Thymus (tissue), 11 donors: ENCODE results near the gene MYLK2. TPM values are rescaled to one million over a fixed set of nuclear protein-coding genes. Genes with fewer than 3 reads are reported as not detected.

Experiments used
- DNase-seq, 9 donors: peaks; one replicate each; pipeline ENCODE4 v3.0.0-alpha.2; 2013; ENCODE audit warnings: low spot score in 9 of 9, low read depth in 6 of 9, missing footprints in 1 of 9
- H3K27ac ChIP-seq, 2 donors: one replicate each; pipeline ENCODE4 v1.5.1; 2013; ENCODE audit warnings: control low read depth in 1 of 2, low read depth in 1 of 2, low read length in 1 of 2, mild to moderate bottlenecking in 1 of 2, moderate library complexity in 1 of 2
- H3K27me3 ChIP-seq, 2 donors: one replicate each; pipeline ENCODE4 v1.5.1; 2013; ENCODE audit warnings: low read length in 1 of 2; ENCODE audit not compliant: control insufficient read depth in 2 of 2, insufficient read depth in 1 of 2
- H3K36me3 ChIP-seq, 2 donors: one replicate each; pipeline ENCODE4 v1.5.1; 2013; ENCODE audit warnings: low read length in 1 of 2, mild to moderate bottlenecking in 1 of 2, moderate library complexity in 1 of 2; ENCODE audit not compliant: control insufficient read depth in 2 of 2, insufficient read depth in 2 of 2
- H3K4me1 ChIP-seq, 2 donors: one replicate each; pipeline ENCODE4 v1.5.1; 2013; ENCODE audit warnings: low read length in 2 of 2; ENCODE audit not compliant: control insufficient read depth in 2 of 2, insufficient read depth in 2 of 2
- H3K4me3 ChIP-seq, 2 donors: one replicate each; pipeline ENCODE4 v1.5.1; 2013; ENCODE audit warnings: low read length in 2 of 2, control low read depth in 1 of 2, mild to moderate bottlenecking in 1 of 2
- H3K9me3 ChIP-seq, 2 donors: one replicate each; pipeline ENCODE4 v1.5.1; 2013; ENCODE audit warnings: low read length in 1 of 2, mild to moderate bottlenecking in 1 of 2; ENCODE audit not compliant: control insufficient read depth in 2 of 2, insufficient read depth in 1 of 2
- WGBS: extraction: QIAGEN DNeasy Blood & Tissue Kit; methylation state at CpG from one replicate; pipeline ENCODE4 v1.1.7; 2013; 5-methylcytosine and 5-hydroxymethylcytosine counted together
- polyA plus RNA-seq: library from polyadenylated mRNA; stranded (reverse); fragments of 200-250 nt; gene quantifications from one replicate; pipeline ENCODE4 v1.2.3, GENCODE V29; 2013
- total RNA-seq: library from RNA; stranded (reverse); fragments of 120-200 nt; gene quantifications from one replicate; pipeline ENCODE4 v1.2.4, GENCODE V29; 2013
- donor health status: healthy.

Gene MYLK2
- total and polyA plus RNA-seq, 2 donors = 0.66 to 1.4 TPM

GRCh38 chr20:31862506-31862905 lies 43.4 kb downstream of the MYLK2 start:
- no peak overlapping the region for H3K27ac ChIP-seq
- H3K27me3 ChIP-seq = peaks cover 2 to 42% of the 10 kb centered on the region in 2 donors
- no peak for DNase-seq
- 96% methylated on average over 8 of the region's 8 CpGs for WGBS
- no peak overlapping the region for H3K4me3 ChIP-seq
- no peaks in the 10 kb centered on the region for H3K9me3 ChIP-seq
- H3K4me1 ChIP-seq = peaks cover 6 to 10% of the 10 kb centered on the region in 2 donors
- no peaks in the 10 kb centered on the region for H3K36me3 ChIP-seq

GRCh38 chr20:31863296-31864085 lies 44.3 kb downstream of the MYLK2 start:
- no peaks in the 10 kb centered on the region for H3K36me3 ChIP-seq
- peaks cover 5 to 43% of the 10 kb centered on the region in 2 donors for H3K27me3 ChIP-seq
- WGBS = 77% methylated on average over 9 of the region's 9 CpGs
- no peak overlapping the region for H3K27ac ChIP-seq
- H3K4me3 ChIP-seq = no peak overlapping the region
- peaks cover 6 to 10% of the 10 kb centered on the region in 2 donors for H3K4me1 ChIP-seq
- DNase-seq = no peak
- H3K9me3 ChIP-seq = no peaks in the 10 kb centered on the region

GRCh38 chr20:31864521-31865400 lies 45.6 kb downstream of the MYLK2 start:
- Histone ChIP-seq H3K27me3 (peaks cover 13 to 45% of the 10 kb centered on the region in 2 donors), H3K4me1 (peaks cover 6 to 12% of the 10 kb centered on the region in 2 donors), H3K27ac (no peak overlapping the region), H3K36me3 (no peaks in the 10 kb centered on the region), H3K4me3 (no peak overlapping the region), H3K9me3 (no peaks in the 10 kb centered on the region)
- DNase-seq = no peak
- WGBS = 88% methylated on average over 12 of the region's 12 CpGs

- Histone ChIP-seq H3K27ac (no peak overlapping the region), H3K36me3 (no peaks in the 10 kb centered on the region), H3K4me1 (peaks cover under 1 to 4% of the 10 kb centered on the region in 2 donors), H3K4me3 (no peak overlapping the region), H3K9me3 (no peaks in the 10 kb centered on the region), H3K27me3 (peaks cover 22 to 44% of the 10 kb centered on the region in 2 donors)
- no peak for DNase-seq
- WGBS = 93% methylated on average over 3 of the region's 3 CpGs
These were observed 47.1 kb downstream of the MYLK2 start for GRCh38 chr20:31866221-31866620.

GRCh38 chr20:31868853-31869672 lies 49.9 kb downstream of the MYLK2 start:
- DNase-seq = no peak
- Histone ChIP-seq H3K9me3 (no peaks in the 10 kb centered on the region), H3K4me1 (peaks cover 0 to 4% of the 10 kb centered on the region in 2 donors), H3K4me3 (no peak overlapping the region), H3K36me3 (no peaks in the 10 kb centered on the region), H3K27ac (no peak overlapping the region), H3K27me3 (peaks cover 33 to 58% of the 10 kb centered on the region in 2 donors)
- 78% methylated on average over 12 of the region's 12 CpGs for WGBS

- no peak for DNase-seq
- H3K9me3 ChIP-seq = no peaks in the 10 kb centered on the region
These were observed 50.5 kb downstream of the MYLK2 start for GRCh38 chr20:31869673-31869941.

GRCh38 chr20:31869942-31870725 lies 51.0 kb downstream of the MYLK2 start, which contains the start of the genes DUSP15 and TTLL9:
Gene DUSP15 (minus strand): TSS chr20:31870527. CDS start chr20:31870337, 190 bp downstream.
Gene TTLL9 (plus strand): TSS chr20:31870634. CDS start chr20:31871127, 493 bp downstream.
- no peak within 1 kb of the TSS for H3K27ac ChIP-seq
- 2% methylated on average over 80 of the region's 80 CpGs for WGBS
- no peaks in the 10 kb centered on the region for H3K9me3 ChIP-seq
- peak within 1 kb of the TSS in 1 of 2 donors; percentile 43 for H3K4me3 ChIP-seq
- H3K4me1 ChIP-seq = peaks cover 0 to 4% of the 10 kb centered on the region in 2 donors
- no peak for DNase-seq
- peaks cover 33 to 61% of the 10 kb centered on the region in 2 donors for H3K27me3 ChIP-seq
- H3K36me3 ChIP-seq = no peaks in the 10 kb centered on the region

More at GRCh38 chr20:31869673-31869941, 50.5 kb downstream of the MYLK2 start:
- 17% methylated on average over 1 of the region's 1 CpG for WGBS
- peaks cover 0 to 4% of the 10 kb centered on the region in 2 donors for H3K4me1 ChIP-seq
- H3K4me3 ChIP-seq = no peak overlapping the region
- no peaks in the 10 kb centered on the region for H3K36me3 ChIP-seq
- no peak overlapping the region for H3K27ac ChIP-seq
- H3K27me3 ChIP-seq = peaks cover 33 to 59% of the 10 kb centered on the region in 2 donors
